NB4 (cell line): ENCODE results near the gene RANGAP1.
A peak's percentile ranks its signal among the peaks of the same experiment; 100 is the strongest.
"Not testable (repeated sequence)": the region's sequence is repeated elsewhere in the genome, so short reads cannot be mapped to it uniquely, and the experiment has no call there.

Experiments used
- DNase-seq: peaks from one replicate; pipeline ENCODE4 v3.0.0; 2010; ENCODE audit warnings: low read depth
- H3K4me3 ChIP-seq: one replicate; pipeline ENCODE4 v1.5.1; 2011; ENCODE audit warnings: mild to moderate bottlenecking, low read depth, low read length, moderate library complexity
- CTCF ChIP-seq: IDR thresholded peaks from one replicate; pipeline ENCODE4 v1.5.1; 2012; ENCODE audit warnings: low read depth, low read length
- MAX ChIP-seq: IDR thresholded peaks from 2 replicates; pipeline ENCODE4 v1.6.1; 2011; ENCODE audit warnings: low read depth, low read length
- MYC ChIP-seq: IDR thresholded peaks from 2 replicates; pipeline ENCODE4 v1.6.1; 2011; ENCODE audit warnings: low read depth, low read length
- POLR2A ChIP-seq: IDR thresholded peaks from 2 replicates; pipeline ENCODE4 v1.6.1; 2011; ENCODE audit warnings: mild to moderate bottlenecking; ENCODE audit not compliant: insufficient read length; ENCODE audit errors: extremely low read depth

Gene RANGAP1

GRCh38 chr22:41301085-41302020, 15.4 kb upstream of the RANGAP1 start, which contains the start of gene ZC3H7B:
ZC3H7B (plus strand) TSS chr22:41301525; CDS start chr22:41320661, 19,136 bp downstream.
- DNase-seq = peak; percentile 86
- peak within 1 kb of the TSS; percentile 73 for H3K4me3 ChIP-seq
- peak; percentile 79 for TF ChIP-seq POLR2A
- peak; percentile 30 for TF ChIP-seq CTCF
- TF ChIP-seq MYC = peak; percentile 66
- peak; percentile 68 for TF ChIP-seq MAX

- TF ChIP-seq CTCF = no peak
- TF ChIP-seq MAX = no peak
- TF ChIP-seq MYC = no peak
- TF ChIP-seq POLR2A = no peak
- H3K4me3 ChIP-seq = peak overlapping the region; percentile 73
- DNase-seq = no peak
Observed at GRCh38 chr22:41300661-41301060, 14.7 kb upstream of the RANGAP1 start.

- DNase-seq = no peak
- H3K4me3 ChIP-seq = no peak overlapping the region
- TF ChIP-seq MYC = no peak
- no peak for TF ChIP-seq POLR2A
- TF ChIP-seq CTCF = no peak
- TF ChIP-seq MAX = no peak
Observed at GRCh38 chr22:41296826-41297667, 11.1 kb upstream of the RANGAP1 start.

GRCh38 chr22:41294816-41295215, 8.8 kb upstream of the RANGAP1 start:
- DNase-seq, H3K4me3 ChIP-seq: not testable (repeated sequence)

GRCh38 chr22:41290262-41291221, 4.6 kb upstream of the RANGAP1 start:
- no peak for TF ChIP-seq MAX
- no peak for TF ChIP-seq POLR2A
- TF ChIP-seq CTCF = no peak
- TF ChIP-seq MYC = no peak
- no peak overlapping the region for H3K4me3 ChIP-seq
- no peak for DNase-seq
